IMR-90 (cell line): ENCODE data around the gene FAF2. TPM values are rescaled to one million over a fixed set of nuclear protein-coding genes. Genes with fewer than 3 reads are reported as not detected.

Experiments used
- ATAC-seq: fragments of 200-7000 bp; cut with Tn5 transposase; 2 replicates; pipeline ENCODE4 v1.9.1; 2020; ENCODE audit warnings: low read depth, mild to moderate bottlenecking, moderate library complexity
- BruUV-seq: library from RNA; stranded (reverse); fragments of 400-500 nt; replicated peaks from 2 replicates; lab custom pipeline; 2021; lab: Mats Ljungman, UMichigan
- CTCF ChIA-PET: fragments of 300-600 bp; formaldehyde crosslinking; extraction: SDS; loops from one replicate; lab custom pipeline; 2021; ENCODE audit warnings: antibody characterized with exemption; lab: Yijun Ruan, JAX
- POLR2A ChIA-PET: fragments of 300-600 bp; sonication (Branson Sonifier 250); formaldehyde crosslinking; loops from one replicate; lab custom pipeline; 2022; ENCODE audit warnings: antibody characterized with exemption; ENCODE audit not compliant: unreplicated experiment; lab: Charles Lee
- DNase-seq: peaks from one replicate; pipeline ENCODE4 v3.0.0; 2013
- H2AFZ ChIP-seq: replicated peaks from 2 replicates; pipeline ENCODE3; 2013; ENCODE audit warnings: low read length, mild to moderate bottlenecking; ENCODE audit not compliant: poor library complexity
- H2AK5ac ChIP-seq: 2 replicates; pipeline ENCODE4 v1.6.1; 2013; ENCODE audit warnings: low read depth, low read length, inconsistent platforms
- H2AK9ac ChIP-seq: replicated peaks from 2 replicates; pipeline ENCODE3; 2013; ENCODE audit warnings: mild to moderate bottlenecking, low read depth, low read length, moderate library complexity; ENCODE audit not compliant: poor library complexity
- H2BK120ac ChIP-seq: 2 replicates; pipeline ENCODE4 v1.6.1; 2013; ENCODE audit warnings: low read depth, low read length, inconsistent platforms
- H2BK15ac ChIP-seq: 3 replicates; pipeline ENCODE4 v1.6.1; 2013; ENCODE audit warnings: low read depth, low read length, inconsistent platforms
- H2BK20ac ChIP-seq: 2 replicates; pipeline ENCODE4 v1.6.1; 2013; ENCODE audit warnings: low read depth, mild to moderate bottlenecking, inconsistent platforms, low read length, moderate library complexity
- H2BK5ac ChIP-seq: 2 replicates; pipeline ENCODE4 v1.6.1; 2013; ENCODE audit warnings: mild to moderate bottlenecking, low read depth, low read length, inconsistent platforms; ENCODE audit not compliant: poor library complexity, severe bottlenecking
- H3K14ac ChIP-seq: replicated peaks from 2 replicates; pipeline ENCODE4 v1.6.1; 2013; ENCODE audit warnings: low read depth, low read length, inconsistent platforms
- H3K18ac ChIP-seq: 2 replicates; pipeline ENCODE4 v1.6.1; 2013; ENCODE audit warnings: low read depth, low read length, control low read depth
- H3K23ac ChIP-seq: 2 replicates; pipeline ENCODE4 v1.6.1; 2013; ENCODE audit warnings: low read depth, low read length, inconsistent platforms
- H3K27ac ChIP-seq: 2 replicates; pipeline ENCODE4 v1.5.1; 2013; ENCODE audit warnings: mild to moderate bottlenecking, control low read depth, low read length; ENCODE audit not compliant: insufficient read depth
- H3K27me3 ChIP-seq: 2 replicates; pipeline ENCODE4 v1.6.1; 2013; ENCODE audit warnings: low read length; ENCODE audit not compliant: control insufficient read depth, insufficient read depth
- H3K36me3 ChIP-seq: 2 replicates; pipeline ENCODE4 v1.6.1; 2013; ENCODE audit warnings: low read length, mixed read lengths; ENCODE audit not compliant: control insufficient read depth, insufficient read depth
- H3K4ac ChIP-seq: 2 replicates; pipeline ENCODE4 v1.6.1; 2013; ENCODE audit warnings: low read depth, low read length, inconsistent platforms
- H3K4me1 ChIP-seq: 2 replicates; pipeline ENCODE4 v1.6.1; 2013; ENCODE audit warnings: low read length, mixed read lengths; ENCODE audit not compliant: control insufficient read depth, insufficient read depth
- H3K4me2 ChIP-seq: 2 replicates; pipeline ENCODE4 v1.6.1; 2013; ENCODE audit warnings: low read depth, mild to moderate bottlenecking, control low read depth, low read length, moderate library complexity
- H3K4me3 ChIP-seq: 2 replicates; pipeline ENCODE4 v1.5.1; 2013; ENCODE audit warnings: low read depth, mild to moderate bottlenecking, control low read depth, low read length, moderate library complexity; ENCODE audit not compliant: insufficient read depth
- H3K56ac ChIP-seq: 2 replicates; pipeline ENCODE4 v1.6.1; 2013; ENCODE audit warnings: low read length, inconsistent platforms; ENCODE audit not compliant: insufficient read depth; ENCODE audit errors: extremely low read depth
- H3K79me1 ChIP-seq, 2 experiments: 2 replicates each; pipeline ENCODE4 v1.6.1; 2013; ENCODE audit warnings: low read length in 2 of 2, inconsistent platforms in 1 of 2, low read depth in 1 of 2
- H3K9ac ChIP-seq: 2 replicates; pipeline ENCODE4 v1.6.1; 2013; ENCODE audit warnings: low read depth, low read length, control low read depth
- H3K9me1 ChIP-seq: 2 replicates; pipeline ENCODE4 v1.6.1; 2013; ENCODE audit warnings: low read length, inconsistent platforms; ENCODE audit not compliant: insufficient read depth
- H3K9me3 ChIP-seq: 2 replicates; pipeline ENCODE4 v1.6.1; 2013; ENCODE audit warnings: low read length; ENCODE audit not compliant: control insufficient read depth, insufficient read depth
- H4K20me1 ChIP-seq: 2 replicates; pipeline ENCODE4 v1.6.1; 2013; ENCODE audit warnings: low read length, inconsistent platforms; ENCODE audit not compliant: insufficient read depth
- H4K5ac ChIP-seq: 2 replicates; pipeline ENCODE4 v1.6.1; 2013; ENCODE audit warnings: mild to moderate bottlenecking, low read depth, low read length, control low read depth
- H4K8ac ChIP-seq, 2 experiments: 2 replicates each; pipeline ENCODE4 v1.6.1; 2013; ENCODE audit warnings: low read depth in 2 of 2, low read length in 2 of 2, control low read depth in 1 of 2, inconsistent platforms in 1 of 2
- H4K91ac ChIP-seq: 2 replicates; pipeline ENCODE4 v1.6.1; 2013; ENCODE audit warnings: low read depth, low read length, inconsistent platforms; ENCODE audit not compliant: insufficient read depth
- CEBPB ChIP-seq: IDR thresholded peaks from 2 replicates; pipeline ENCODE4 v1.6.1; 2012; ENCODE audit warnings: low read depth, low read length, improper control_type of control experiment
- WGBS, 2 experiments: methylation state at CpG; one replicate each; pipeline versions ENCODE4 v1.1.5 to v1.1.7; 2013; ENCODE audit warnings: missing lambda C conversion rate in 2 of 2; ENCODE audit not compliant: insufficient read length in 1 of 2; ENCODE audit errors: extremely low coverage in 2 of 2; 5-methylcytosine and 5-hydroxymethylcytosine counted together
- dilution Hi-C: fragments of 300-500 bp; cut with HindIII; formaldehyde crosslinking; loops from one replicate; pipeline ENCODE4 v1.14.3; 2018; ENCODE audit warnings: low sequenced_read_pairs; ENCODE audit not compliant: unreplicated experiment
- in situ Hi-C: fragments of 300-500 bp; cut with MboI; formaldehyde crosslinking; loops from 3 replicates; pipeline ENCODE4 v1.14.3; 2019; ENCODE audit warnings: low sequenced_read_pairs, inconsistent platforms, mixed read lengths
- intact Hi-C: fragments of 100-400 bp; cut with micrococcal nuclease; formaldehyde crosslinking; loops from 2 replicates; pipeline ENCODE4 v1.10.0; 2022
- polyA plus RNA-seq, 3 experiments: library from polyadenylated mRNA; depleted of rRNA; stranded (reverse); fragments of >200 nt; gene quantifications; 2 replicates each; pipeline ENCODE4 v1.2.3, GENCODE V29; 2012; ENCODE audit warnings: low replicate concordance in 1 of 3
- total RNA-seq: library from RNA; depleted of rRNA; stranded (reverse); fragments of >200 nt; gene quantifications from 2 replicates; pipeline ENCODE4 v1.2.3, GENCODE V29; 2012

Gene FAF2
- total and polyA plus RNA-seq, 2 of the 4 experiments (the other 2 are of a cell fraction), result 32.9 to 47.0 TPM

- 0 out of 2 replicates have a peak overlapping the region, but pooled peaks have one; percentile 11 for H3K14ac ChIP-seq
- peak overlapping the region; percentile 69 for H3K4me3 ChIP-seq
- H2BK20ac ChIP-seq, result no peak overlapping the region
- H2AK9ac ChIP-seq, result peak overlapping the region; percentile 22
- H3K9ac ChIP-seq, result peak overlapping the region; percentile 31
- no peak overlapping the region for H2BK5ac ChIP-seq
- BruUV-seq, result no TSS peak
- H3K36me3 ChIP-seq, result peaks cover 15% of the 10 kb centered on the region
- TF ChIP-seq CEBPB, result no peak
- in situ Hi-C loops, result no loop called here
- H3K4me2 ChIP-seq, result peak overlapping the region; percentile 76
- peaks cover 24% of the 10 kb centered on the region for H3K4me1 ChIP-seq
- peak overlapping the region; percentile 26 for H2AFZ ChIP-seq
- H4K5ac ChIP-seq, result no peak overlapping the region
- ChIA-PET CTCF (no interaction called here), POLR2A (no interaction called here)
- peaks cover 28% of the 10 kb centered on the region for H4K20me1 ChIP-seq
- H3K9me1 ChIP-seq, result peaks cover 15% of the 10 kb centered on the region; the same call in 1 of the 2 replicates
- peak overlapping the region in 1 of 2 experiments; percentile 13; a peak in 2 of 4 replicates for H4K8ac ChIP-seq
- H3K23ac ChIP-seq, result peak overlapping the region; percentile 72
- DNase-seq, result peak; percentile 24
- H3K56ac ChIP-seq, result no peak overlapping the region
- intact Hi-C loops, result no loop called here
- dilution Hi-C loops, result no loop called here
- H2BK15ac ChIP-seq, result no peak overlapping the region
- peak overlapping the region; percentile 37; the same call in 1 of the 2 replicates for H3K4ac ChIP-seq
- H3K79me1 ChIP-seq, result peaks cover 23 to 49% of the 10 kb centered on the region in 2 experiments
- no peak overlapping the region for H2AK5ac ChIP-seq
- no peak overlapping the region for H3K18ac ChIP-seq
- no CpG with 5 or more reads among the region's 11 CpGs for WGBS, 2 experiments
- no peaks in the 10 kb centered on the region for H3K9me3 ChIP-seq
- peak overlapping the region; percentile 19; the same call in 1 of the 2 replicates for H3K27ac ChIP-seq
- H4K91ac ChIP-seq, result no peak overlapping the region
- no peak overlapping the region for H2BK120ac ChIP-seq
- no peak for ATAC-seq
- H3K27me3 ChIP-seq, result no peaks in the 10 kb centered on the region
Observed at GRCh38 chr5:176535101-176535663, 87.0 kb downstream of the FAF2 start.
